Right hindlimb (tissue), 1 donor: ENCODE measurements around the gene AOX1.
"Not testable (repeated sequence)": the region's sequence is repeated elsewhere in the genome, so short reads cannot be mapped to it uniquely, and the experiment has no call there.

Experiments
- DNase-seq: peaks from one replicate; pipeline ENCODE4 v3.0.0-alpha.2; 2018

The AOX1 gene

GRCh38 chr2:200585730-200586643 lies at the start of gene AOX1:
Gene AOX1 (plus strand): TSS chr2:200586014. CDS start chr2:200586109, 95 bp downstream.
- DNase-seq, result peak; percentile 78

- no peak for DNase-seq
Observed at GRCh38 chr2:200538139-200538538, 47.7 kb upstream of the AOX1 start.

GRCh38 chr2:200540793-200541192 lies 45.0 kb upstream of the AOX1 start:
- no peak for DNase-seq

GRCh38 chr2:200566596-200566995 lies 19.2 kb upstream of the AOX1 start:
- DNase-seq, result not testable (repeated sequence)

- no peak for DNase-seq
Observed at GRCh38 chr2:200567932-200568331, 17.9 kb upstream of the AOX1 start.

- no peak for DNase-seq
Observed at GRCh38 chr2:200575957-200576356, 9.9 kb upstream of the AOX1 start.

DNA sequence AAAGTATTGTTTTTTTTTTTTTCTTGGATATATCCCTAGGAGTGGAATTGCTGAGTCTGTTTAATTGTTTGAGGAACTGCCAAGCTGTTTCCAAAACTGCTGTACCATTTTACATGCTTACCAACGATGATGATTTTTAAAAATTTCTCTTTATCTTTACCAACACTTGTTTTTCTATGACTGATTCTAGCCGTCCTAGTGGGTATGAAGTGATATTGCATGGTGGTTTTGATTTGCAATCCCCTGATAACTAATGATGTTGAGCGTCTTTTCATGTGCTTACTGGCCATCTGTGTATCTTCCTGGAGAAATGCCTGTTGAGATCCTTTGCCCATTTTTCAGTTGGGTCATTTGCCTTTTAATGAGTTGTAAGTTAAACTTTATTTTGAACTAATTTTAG lies 8.8 kb upstream of the AOX1 start:
- no peak for DNase-seq

DNA sequence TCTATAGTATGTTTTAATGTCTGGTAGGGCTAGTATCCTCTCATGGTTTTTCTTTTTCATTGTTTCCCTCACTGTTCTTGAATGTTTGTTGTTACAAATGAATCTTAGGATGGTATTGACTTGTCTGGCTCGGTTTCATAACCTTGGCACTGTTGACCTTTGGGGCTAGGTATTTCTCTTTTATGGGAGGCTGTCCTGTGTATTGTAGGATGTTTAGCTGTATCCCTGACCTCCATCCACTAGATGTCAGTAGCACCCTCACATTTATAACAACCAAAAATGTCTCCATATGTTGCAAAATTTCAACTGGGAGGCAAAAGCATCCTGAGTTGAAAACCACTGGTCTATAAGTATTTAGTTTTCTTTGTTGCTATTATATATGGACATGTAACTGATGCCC lies 7.0 kb upstream of the AOX1 start:
- DNase-seq, result no peak

- DNase-seq, result no peak
Observed at GRCh38 chr2:200584639-200585038, 1.2 kb upstream of the AOX1 start.

DNA sequence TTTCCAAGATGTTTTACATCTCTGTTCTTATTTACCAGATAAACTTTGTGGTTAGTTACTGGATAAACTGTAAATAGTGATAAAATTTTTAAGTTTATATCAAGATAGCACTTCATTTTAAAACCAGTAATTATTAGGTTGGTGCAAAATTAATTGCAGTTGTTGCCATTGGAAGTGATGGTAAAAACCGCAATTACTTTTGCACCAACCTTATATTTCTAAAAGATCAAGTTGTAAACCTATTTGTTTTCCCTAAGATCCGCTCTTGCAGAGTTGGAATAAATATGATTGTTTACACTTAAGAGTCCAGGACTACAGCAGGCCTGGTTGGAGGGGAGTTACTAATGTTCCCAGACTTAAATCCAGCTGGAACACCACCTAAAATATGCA lies 479 bp upstream of the AOX1 start:
- no peak for DNase-seq

DNA sequence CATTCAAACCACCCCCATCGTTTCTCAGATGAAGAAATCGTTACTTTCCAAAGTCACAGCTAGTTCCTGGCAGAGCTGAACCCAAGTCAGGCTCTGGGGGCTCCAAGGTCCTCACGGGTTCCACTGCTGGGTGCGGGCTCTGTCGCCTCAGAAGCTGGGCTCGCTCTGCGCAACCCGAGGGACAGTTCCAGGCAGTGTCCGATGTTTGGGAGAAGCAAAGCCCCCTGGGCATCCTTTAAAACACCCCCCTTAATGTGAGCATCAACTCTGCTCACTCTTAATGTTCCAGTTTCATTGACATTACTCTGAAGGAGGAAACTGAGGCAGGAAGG lies 796 bp downstream of the AOX1 start:
- DNase-seq, result no peak

GRCh38 chr2:200587007-200587616 lies 1.3 kb downstream of the AOX1 start:
- DNase-seq, result no peak

DNA sequence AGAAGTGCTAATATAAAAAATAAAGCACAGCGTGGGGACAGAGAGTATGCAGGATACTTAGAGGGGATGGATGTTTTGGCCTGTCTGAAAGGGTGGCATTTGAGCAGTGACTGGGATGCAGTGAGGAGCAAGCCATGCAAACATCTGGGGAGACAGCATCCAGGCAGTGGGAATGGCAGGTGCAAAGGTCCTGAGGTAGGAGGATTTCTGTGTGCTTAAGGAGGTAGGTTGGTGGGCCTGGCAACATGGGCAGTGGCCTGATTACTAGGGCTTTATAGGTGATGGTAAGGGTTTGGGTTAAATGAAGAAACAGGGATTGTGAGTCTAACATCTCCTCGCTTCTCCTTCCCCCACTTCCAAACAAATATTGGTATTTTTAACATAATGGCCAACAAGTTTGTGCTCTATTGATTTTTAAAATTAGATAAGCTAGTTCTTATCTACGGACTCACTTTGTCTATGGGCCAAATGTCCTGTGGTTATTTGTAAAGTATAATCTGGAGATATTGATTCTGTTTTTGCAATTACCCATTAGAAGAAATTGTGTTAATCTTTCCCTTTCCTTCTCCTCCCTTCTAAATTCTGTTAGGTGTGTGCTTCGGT lies 2.4 kb downstream of the AOX1 start:
- no peak for DNase-seq

DNA sequence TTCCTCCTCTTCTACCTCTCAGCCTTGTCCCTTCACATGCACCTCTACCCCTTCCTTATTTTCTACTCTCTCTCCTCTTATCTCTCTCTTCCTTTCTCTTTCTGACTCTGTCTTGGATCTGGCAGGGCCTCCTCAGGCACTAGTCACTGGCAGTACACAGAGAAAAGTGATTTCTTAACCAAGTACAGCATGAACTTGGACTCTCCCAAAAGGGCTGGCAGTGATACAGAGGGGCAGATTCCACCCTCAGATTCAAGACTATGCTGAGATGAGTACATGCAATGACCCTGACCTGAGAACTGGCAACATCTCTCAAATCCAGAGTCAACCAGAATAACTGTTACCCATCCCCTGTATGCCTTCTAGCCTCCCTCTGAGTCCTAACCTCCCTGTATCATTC lies 4.3 kb downstream of the AOX1 start:
- no peak for DNase-seq

DNA sequence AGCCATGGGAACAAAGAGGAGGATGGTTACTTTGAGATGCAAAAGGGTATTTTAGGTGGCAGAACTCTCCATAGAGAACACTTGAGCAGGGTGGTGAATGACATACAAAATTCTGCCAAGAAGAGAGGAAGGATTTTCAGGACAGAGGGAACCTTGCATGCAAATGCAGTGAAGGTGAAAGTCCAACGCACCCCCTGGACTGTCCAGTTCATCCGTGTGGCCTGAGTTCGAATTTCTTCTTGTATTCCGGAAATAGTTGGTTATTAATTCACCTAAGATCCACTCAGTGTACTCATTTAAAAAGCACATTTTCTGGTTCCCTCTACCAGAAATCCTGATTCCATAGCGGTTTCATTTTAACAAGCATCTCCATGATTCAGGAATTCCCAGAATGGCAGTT lies 5.5 kb downstream of the AOX1 start:
- DNase-seq, result no peak

DNA sequence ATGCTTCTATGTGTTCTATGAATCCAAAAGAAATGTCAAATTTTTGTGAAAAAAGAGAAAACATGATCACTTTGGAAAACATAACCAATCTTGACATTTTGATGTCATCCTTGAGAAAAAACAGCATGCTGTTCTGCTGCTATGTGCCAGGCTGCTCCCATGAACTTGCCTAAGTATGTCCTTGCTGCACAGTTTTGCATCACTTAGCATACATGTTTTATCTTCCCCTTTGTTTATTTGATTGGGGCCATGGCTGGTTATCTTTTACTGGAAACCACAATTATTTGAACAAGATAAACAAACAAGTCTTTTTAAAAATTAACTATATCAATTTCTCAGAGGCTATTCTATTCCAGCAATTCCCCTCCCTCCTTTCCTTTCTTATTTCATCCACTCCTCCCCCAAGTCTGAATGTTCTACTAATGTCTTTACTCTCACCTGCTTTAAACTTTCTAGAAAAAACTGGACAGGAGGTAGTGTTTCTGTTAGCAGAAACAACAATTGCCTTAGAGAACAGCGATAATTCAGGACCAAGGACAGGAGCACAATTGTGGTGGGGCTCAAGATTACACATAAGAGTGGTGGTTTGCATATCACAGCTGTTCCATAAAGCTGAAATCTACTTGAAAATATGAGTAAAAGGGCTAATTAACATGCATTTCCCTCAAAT lies 6.7 kb downstream of the AOX1 start:
- DNase-seq, result no peak

GRCh38 chr2:200593905-200594304 lies 8.1 kb downstream of the AOX1 start:
- no peak for DNase-seq

DNA sequence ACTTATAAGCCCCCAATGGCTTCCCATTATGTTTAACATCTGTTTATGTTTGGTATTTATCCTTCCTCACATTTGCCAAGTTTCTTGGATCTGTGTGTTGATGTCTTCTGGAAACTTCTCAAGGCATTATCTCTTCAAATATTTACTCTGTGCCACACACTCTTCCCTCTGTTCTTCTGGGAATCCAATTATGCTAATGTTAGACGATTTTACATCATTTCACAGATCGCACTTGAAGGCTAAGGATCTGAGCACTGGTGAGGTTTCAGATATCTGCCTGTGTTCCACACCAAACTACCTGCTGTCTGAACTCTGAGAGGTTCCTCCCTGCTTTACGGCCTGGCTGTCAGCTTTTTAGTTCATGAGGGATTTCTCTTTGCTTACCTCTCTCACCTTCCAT lies 10.1 kb downstream of the AOX1 start:
- no peak for DNase-seq

DNA sequence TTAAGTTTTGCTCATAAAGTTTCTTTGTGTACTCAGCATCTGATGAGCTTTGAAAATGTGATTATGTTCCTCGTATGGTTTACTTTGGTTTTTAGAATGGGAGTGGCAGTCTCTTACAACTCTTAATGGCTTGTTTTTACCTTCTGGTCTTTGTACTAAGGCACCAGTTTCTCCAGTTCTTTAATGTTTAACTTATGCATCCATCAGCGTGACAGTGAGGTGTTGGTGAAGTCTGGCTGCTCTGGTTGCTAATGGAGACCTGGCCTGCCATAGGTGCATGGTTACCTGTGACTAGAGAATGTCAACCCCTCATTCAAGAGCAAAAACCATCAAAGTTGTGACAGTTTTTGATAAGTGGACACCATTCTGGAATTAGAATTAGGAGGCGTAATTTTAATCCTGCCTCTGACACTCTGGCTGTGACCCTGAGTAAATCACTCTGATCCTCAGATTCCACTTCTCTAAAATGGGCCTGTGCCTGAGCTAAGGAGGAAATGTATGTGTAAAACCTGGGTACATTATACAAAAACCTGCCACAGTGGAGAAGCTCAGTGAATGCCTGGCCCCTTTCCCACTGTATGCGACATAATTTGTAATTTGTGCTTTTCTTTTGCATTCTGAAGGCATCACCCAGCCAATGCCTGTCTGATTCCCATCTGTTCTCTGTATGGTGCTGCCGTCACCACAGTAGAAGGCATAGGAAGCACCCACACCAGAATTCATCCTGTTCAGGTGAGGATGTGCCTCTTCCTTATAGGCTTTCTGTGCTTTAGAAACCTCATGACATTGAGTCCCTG lies 11.2 kb downstream of the AOX1 start:
- DNase-seq, result no peak

DNA sequence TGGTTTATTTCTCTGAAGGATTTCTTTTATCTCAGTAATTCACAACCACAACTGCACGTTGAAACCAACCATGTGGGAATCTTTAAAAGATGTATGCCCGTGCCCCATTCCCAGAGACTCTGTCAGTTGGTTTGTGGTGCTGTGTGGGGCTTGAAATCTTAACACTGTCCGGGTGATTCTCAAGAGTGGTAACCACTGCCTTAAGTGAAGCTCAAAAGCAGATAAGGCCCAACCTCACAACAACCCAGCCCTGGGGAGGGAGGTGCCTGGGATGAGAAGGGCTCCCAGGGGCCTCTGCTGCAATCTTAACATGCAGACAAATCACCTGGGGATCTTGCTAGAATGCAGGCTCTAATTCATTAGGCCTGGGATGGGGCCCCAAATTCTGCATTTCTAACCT lies 13.4 kb downstream of the AOX1 start:
- DNase-seq, result no peak

GRCh38 chr2:200600549-200601225 lies 14.9 kb downstream of the AOX1 start:
- no peak for DNase-seq

- no peak for DNase-seq
Observed at GRCh38 chr2:200602584-200602983, 16.8 kb downstream of the AOX1 start.
